ENCODE measurements around the gene NISCH. TPM values are rescaled to one million over a fixed set of nuclear protein-coding genes. Genes with fewer than 3 reads are reported as not detected.

The NISCH gene
- total RNA-seq, 1 experiment from 2014 or later, result 72.8 TPM

- Histone ChIP-seq H3K4me1 (ENCODE audit: control insufficient read depth in 1 of 2, insufficient read depth in 2 of 2, low read length in 2 of 2) (peaks cover 14 to 42% of the 10 kb centered on the region in 2 experiments; a peak in 3 of 4 replicates), H3K9me3 (ENCODE audit: control insufficient read depth in 1 of 2, insufficient read depth in 1 of 2, low read depth in 1 of 2, low read length in 2 of 2) (no peaks in the 10 kb centered on the region), H3K27me3 (ENCODE audit: insufficient read depth, low read length) (no peaks in the 10 kb centered on the region), H4K20me1 (ENCODE audit: insufficient read depth) (no peaks in the 10 kb centered on the region), H3K27ac (ENCODE audit: low read depth, low read length) (peak overlapping the region; percentile 91), H3K4me3 (replicated peaks in 1 of 2; ENCODE audit: low read depth in 1 of 2, low read length in 2 of 2) (peak overlapping the region; percentile 72 to 79), H3K79me2 (ENCODE audit: insufficient read depth, low read length) (peaks cover 45% of the 10 kb centered on the region), H3K4me2 (ENCODE audit: low read length) (peak overlapping the region; percentile 92), H3K36me3 (ENCODE audit: control insufficient read depth in 1 of 2, insufficient read depth in 2 of 2, low read length in 2 of 2) (peaks cover 0 to 3% of the 10 kb centered on the region in 2 experiments; a peak in 3 of 4 replicates), H3K9me2 (ENCODE audit: insufficient read depth) (no peaks in the 10 kb centered on the region), H2AFZ (ENCODE audit: low read depth, low read length, poor library complexity, severe bottlenecking) (no peak overlapping the region), H3K9ac (ENCODE audit: low read length) (peak overlapping the region; percentile 91)
- ChIA-PET RAD21 (ENCODE audit: low non-redundant PET in 1 of 2, low total read pairs in 2 of 2, uncharacterized antibody in 2 of 2, unreplicated experiment in 2 of 2) (no interaction called here), CTCF (no interaction called here), POLR2A (interaction anchor here (0.5 kb wide), 1 partner anchor 25 kb away, joined by 3 read pairs; no protein-coding TSS in a partner anchor)
- peak; percentile 38; the same call in 1 of the 2 replicates for TF ChIP-seq ZFX (IDR thresholded peaks at IDR 0.05)
- no peak for TF ChIP-seq RAD21 (IDR thresholded peaks at IDR 0.05; ENCODE audit: low read depth)
- BruUV-seq (replicated peaks), result no TSS peak
- DNase-seq (ENCODE audit: low read depth, low spot score), result no peak
- intact Hi-C loops (cut with micrococcal nuclease), result no loop called here
- ATAC-seq, result peak; percentile 15
Measured at GRCh38 chr3:52532838-52533622, 77.6 kb downstream of the NISCH start.

GRCh38 chr3:52533623-52534280 lies 78.3 kb downstream of the NISCH start, which contains the start of gene NT5DC2:
NT5DC2 (minus strand) TSS chr3:52533857; CDS start chr3:52533737, 120 bp downstream.
- Histone ChIP-seq H3K36me3 (ENCODE audit: control insufficient read depth in 1 of 2, insufficient read depth in 2 of 2, low read length in 2 of 2) (no peaks in the 10 kb centered on the region; a peak in 2 of 4 replicates), H3K4me3 (replicated peaks in 1 of 2; ENCODE audit: low read depth in 1 of 2, low read length in 2 of 2) (peak within 1 kb of the TSS; percentile 72 to 79), H3K9me2 (ENCODE audit: insufficient read depth) (no peaks in the 10 kb centered on the region), H4K20me1 (ENCODE audit: insufficient read depth) (no peaks in the 10 kb centered on the region), H3K79me2 (ENCODE audit: insufficient read depth, low read length) (peaks cover 52% of the 10 kb centered on the region), H2AFZ (ENCODE audit: low read depth, low read length, poor library complexity, severe bottlenecking) (no peak within 1 kb of the TSS), H3K27ac (ENCODE audit: low read depth, low read length) (peak within 1 kb of the TSS; percentile 91), H3K4me1 (ENCODE audit: control insufficient read depth in 1 of 2, insufficient read depth in 2 of 2, low read length in 2 of 2) (peaks cover 14 to 43% of the 10 kb centered on the region in 2 experiments; a peak in 3 of 4 replicates), H3K9ac (ENCODE audit: low read length) (peak within 1 kb of the TSS; percentile 91), H3K27me3 (ENCODE audit: insufficient read depth, low read length) (no peaks in the 10 kb centered on the region), H3K9me3 (ENCODE audit: control insufficient read depth in 1 of 2, insufficient read depth in 1 of 2, low read depth in 1 of 2, low read length in 2 of 2) (no peaks in the 10 kb centered on the region), H3K4me2 (ENCODE audit: low read length) (peak within 1 kb of the TSS; percentile 92)
- no peak for DNase-seq (ENCODE audit: low read depth, low spot score)
- ChIA-PET RAD21 (ENCODE audit: low non-redundant PET in 1 of 2, low total read pairs in 2 of 2, uncharacterized antibody in 2 of 2, unreplicated experiment in 2 of 2) (no interaction called here), POLR2A (no interaction called here), CTCF (no interaction called here)
- TF ChIP-seq FOSL1 (IDR thresholded peaks at IDR 0.05; ENCODE audit: low read depth) (no peak), POLR2A (IDR thresholded peaks at IDR 0.05; ENCODE audit: borderline replicate concordance, extremely low read depth, insufficient read depth, insufficient read length) (peak; percentile 28)
- intact Hi-C loops (cut with micrococcal nuclease), result no loop called here
- BruUV-seq (replicated peaks), result no TSS peak
- ATAC-seq, result peak; percentile 60

Measured in HCT116 (cell line).